Measurements from ENCODE around the gene DUSP28.

DNA sequence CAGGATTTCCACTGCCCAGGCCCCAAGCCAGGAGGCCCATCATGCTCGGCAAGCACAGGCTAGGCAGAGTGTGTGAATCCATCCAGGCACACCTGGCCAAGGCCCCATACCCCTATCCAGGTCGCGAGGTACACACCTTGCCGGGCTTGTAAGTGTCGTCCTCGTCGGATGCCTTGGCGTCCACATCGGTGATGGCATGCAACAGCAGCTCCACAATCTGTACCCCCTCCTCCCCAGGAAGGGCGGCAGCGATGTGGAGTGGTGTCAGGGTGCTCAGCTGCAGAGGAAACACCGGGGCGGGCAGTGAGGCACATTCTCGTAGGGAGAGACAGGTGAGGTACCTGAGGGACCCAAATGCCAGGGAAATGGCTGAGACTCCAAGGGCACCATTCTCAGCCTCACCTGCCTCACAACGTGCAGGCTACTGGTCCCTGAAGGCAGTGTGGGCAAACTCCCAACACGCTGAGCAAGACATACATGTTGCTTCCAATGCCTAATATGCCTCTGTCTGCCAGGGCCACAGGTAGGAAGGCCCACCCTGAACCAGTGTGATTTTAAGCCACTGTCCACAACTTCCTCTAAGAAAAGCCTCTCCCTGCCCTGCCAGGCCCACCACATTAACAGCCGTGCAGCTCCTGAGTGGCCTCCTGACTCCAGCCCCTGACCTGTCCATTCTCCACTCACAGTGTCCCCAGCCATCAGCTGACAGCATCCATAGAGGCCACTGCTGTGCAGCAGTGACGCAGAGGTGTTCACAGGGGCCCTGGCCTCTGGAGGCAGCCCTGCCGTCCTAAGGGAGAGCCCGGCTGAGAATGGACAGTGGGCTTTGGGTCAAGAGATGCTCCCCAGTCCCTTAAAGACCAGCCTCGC, 47.3 kb upstream of the DUSP28 start:
- no peak for TF ChIP-seq POLR2A (IDR thresholded peaks at IDR 0.05)
- TF ChIP-seq, protein P1, sequence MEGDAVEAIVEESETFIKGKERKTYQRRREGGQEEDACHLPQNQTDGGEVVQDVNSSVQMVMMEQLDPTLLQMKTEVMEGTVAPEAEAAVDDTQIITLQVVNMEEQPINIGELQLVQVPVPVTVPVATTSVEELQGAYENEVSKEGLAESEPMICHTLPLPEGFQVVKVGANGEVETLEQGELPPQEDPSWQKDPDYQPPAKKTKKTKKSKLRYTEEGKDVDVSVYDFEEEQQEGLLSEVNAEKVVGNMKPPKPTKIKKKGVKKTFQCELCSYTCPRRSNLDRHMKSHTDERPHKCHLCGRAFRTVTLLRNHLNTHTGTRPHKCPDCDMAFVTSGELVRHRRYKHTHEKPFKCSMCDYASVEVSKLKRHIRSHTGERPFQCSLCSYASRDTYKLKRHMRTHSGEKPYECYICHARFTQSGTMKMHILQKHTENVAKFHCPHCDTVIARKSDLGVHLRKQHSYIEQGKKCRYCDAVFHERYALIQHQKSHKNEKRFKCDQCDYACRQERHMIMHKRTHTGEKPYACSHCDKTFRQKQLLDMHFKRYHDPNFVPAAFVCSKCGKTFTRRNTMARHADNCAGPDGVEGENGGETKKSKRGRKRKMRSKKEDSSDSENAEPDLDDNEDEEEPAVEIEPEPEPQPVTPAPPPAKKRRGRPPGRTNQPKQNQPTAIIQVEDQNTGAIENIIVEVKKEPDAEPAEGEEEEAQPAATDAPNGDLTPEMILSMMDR (IDR thresholded peaks at IDR 0.05 in 4 of 5, conservative IDR thresholded peaks at IDR 0.05 in 1 of 5) = no peak

Data from gastrocnemius medialis (tissue), 4 donors.